ENCODE data around the gene ZNF469.

ZNF469 gene

DNA sequence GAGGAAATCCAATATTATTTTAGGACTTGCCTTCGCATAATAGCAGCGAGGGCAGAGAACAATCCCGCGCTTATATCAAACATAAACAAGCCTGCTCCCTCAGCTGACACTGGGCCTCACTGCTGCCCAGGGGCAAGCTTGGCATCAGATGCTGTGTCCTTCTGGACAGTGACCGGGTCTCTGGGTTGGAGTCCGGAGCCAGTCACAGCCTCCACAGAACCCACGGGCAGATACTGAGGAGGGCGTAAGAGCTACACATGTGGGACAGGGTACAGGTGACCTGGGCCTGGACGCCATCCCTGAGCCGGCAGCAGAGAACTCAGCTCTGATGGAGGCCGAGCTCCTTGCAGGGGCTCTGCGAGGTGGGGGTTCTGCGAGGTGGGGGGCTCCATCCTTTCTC lies 14.7 kb upstream of the ZNF469 start:
- Histone ChIP-seq H3K4me1 (ENCODE audit: control insufficient read depth, insufficient read depth, low read length) (no peaks in the 10 kb centered on the region), H3K36me3 (ENCODE audit: control insufficient read depth, insufficient read depth, low read length) (no peaks in the 10 kb centered on the region), H3K9ac (ENCODE audit: low read length) (no peak overlapping the region), H3K27me3 (ENCODE audit: control insufficient read depth, insufficient read depth, low read length) (no peaks in the 10 kb centered on the region), H3K4me3 (ENCODE audit: low read length) (no peak overlapping the region), H3K9me3 (ENCODE audit: control insufficient read depth, low read length) (no peaks in the 10 kb centered on the region)

DNA sequence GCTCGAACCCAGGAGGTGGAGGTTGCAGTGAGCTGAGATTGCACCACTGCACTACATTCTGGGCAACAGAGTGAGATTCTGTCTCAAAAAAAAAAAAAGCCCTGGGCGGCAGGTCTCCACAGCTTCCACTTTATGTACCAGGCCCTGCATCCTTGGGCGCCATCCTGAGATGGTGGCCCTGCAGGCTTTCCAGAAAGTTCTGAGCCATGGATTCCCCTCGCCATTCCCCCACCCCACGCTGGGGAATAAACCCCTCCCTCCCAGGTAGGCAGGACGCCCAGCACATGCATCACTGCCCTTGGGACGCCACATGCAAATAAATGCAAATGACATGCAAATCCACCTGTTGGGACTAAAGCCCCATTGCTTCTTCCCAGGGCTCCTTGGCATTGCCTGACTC lies 13.8 kb upstream of the ZNF469 start:
- no peaks in the 10 kb centered on the region for H3K9me3 ChIP-seq (ENCODE audit: control insufficient read depth, low read length)
- no peaks in the 10 kb centered on the region for H3K27me3 ChIP-seq (ENCODE audit: control insufficient read depth, insufficient read depth, low read length)
- no peak overlapping the region for H3K4me3 ChIP-seq (ENCODE audit: low read length)
- H3K36me3 ChIP-seq (ENCODE audit: control insufficient read depth, insufficient read depth, low read length): no peaks in the 10 kb centered on the region
- no peak overlapping the region for H3K9ac ChIP-seq (ENCODE audit: low read length)
- H3K4me1 ChIP-seq (ENCODE audit: control insufficient read depth, insufficient read depth, low read length): no peaks in the 10 kb centered on the region

DNA sequence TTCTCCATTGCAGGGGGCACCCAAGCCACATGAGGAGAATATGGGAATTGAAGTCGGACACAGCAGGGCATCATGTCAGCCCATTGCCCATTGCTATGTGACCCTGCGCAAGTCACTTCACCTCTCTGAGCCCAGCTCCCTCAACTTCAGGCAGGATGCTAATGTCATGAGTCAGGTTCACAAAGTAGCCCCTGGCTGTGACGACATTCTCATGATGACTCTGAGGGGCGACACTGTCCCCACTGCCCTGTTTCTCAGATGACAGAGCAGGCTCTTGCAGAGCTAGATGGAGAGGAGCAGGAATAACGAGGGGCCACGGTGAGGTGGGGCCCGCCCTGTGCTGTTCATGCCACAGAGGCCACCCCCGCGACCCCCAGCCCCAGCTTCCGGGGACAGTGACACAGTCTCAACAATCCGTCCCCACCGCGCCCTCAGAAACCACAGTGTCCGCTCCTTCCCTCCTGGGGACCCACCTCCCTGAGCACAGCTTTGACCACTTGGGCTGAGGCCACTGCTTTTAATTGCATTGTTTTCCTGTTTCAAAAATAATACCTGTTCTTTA lies 13.2 kb upstream of the ZNF469 start:
- Histone ChIP-seq H3K9me3 (ENCODE audit: control insufficient read depth, low read length) (no peaks in the 10 kb centered on the region), H3K4me3 (ENCODE audit: low read length) (no peak overlapping the region), H3K27me3 (ENCODE audit: control insufficient read depth, insufficient read depth, low read length) (no peaks in the 10 kb centered on the region), H3K9ac (ENCODE audit: low read length) (no peak overlapping the region), H3K4me1 (ENCODE audit: control insufficient read depth, insufficient read depth, low read length) (no peaks in the 10 kb centered on the region), H3K36me3 (ENCODE audit: control insufficient read depth, insufficient read depth, low read length) (no peaks in the 10 kb centered on the region)

DNA sequence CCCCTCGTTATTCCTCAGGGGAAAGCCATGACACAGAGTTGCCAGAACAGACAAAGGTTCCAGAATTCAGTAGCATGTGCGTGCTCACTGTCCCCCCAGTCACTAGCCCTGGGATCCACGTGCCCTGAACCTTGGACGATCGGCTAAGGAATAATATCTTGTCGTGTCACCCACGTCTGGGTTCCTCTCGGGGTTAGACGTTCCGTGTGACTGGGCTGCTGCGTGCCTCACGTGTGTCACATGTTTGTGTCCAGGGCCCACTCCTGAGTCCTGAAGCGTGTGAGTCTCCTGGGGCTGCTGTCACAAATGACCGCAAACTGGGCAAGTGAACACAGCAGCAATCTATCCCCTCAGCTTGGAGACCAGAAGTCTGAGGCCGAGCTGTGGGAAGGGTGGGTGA lies 12.4 kb upstream of the ZNF469 start:
- H3K9me3 ChIP-seq (ENCODE audit: control insufficient read depth, low read length): no peaks in the 10 kb centered on the region
- no peaks in the 10 kb centered on the region for H3K36me3 ChIP-seq (ENCODE audit: control insufficient read depth, insufficient read depth, low read length)
- H3K4me1 ChIP-seq (ENCODE audit: control insufficient read depth, insufficient read depth, low read length): no peaks in the 10 kb centered on the region
- H3K27me3 ChIP-seq (ENCODE audit: control insufficient read depth, insufficient read depth, low read length): no peaks in the 10 kb centered on the region
- H3K4me3 ChIP-seq (ENCODE audit: low read length): no peak overlapping the region
- H3K9ac ChIP-seq (ENCODE audit: low read length): no peak overlapping the region

DNA sequence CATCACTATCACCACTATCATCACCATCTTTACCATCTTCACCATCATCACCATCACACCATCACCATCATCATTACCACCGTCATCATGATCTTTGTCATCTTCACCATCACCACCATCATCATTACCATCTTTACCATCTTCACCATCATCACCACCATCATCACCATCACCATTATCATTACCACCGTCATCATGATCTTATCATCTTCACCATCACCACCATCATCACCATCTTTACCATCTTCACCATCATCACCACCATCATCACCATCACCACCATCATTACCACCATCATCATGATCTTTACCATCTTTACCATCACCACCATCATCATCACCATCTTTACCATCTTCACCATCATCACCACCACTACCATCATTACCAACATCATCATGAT lies 10.2 kb upstream of the ZNF469 start:
- Histone ChIP-seq H3K9ac (ENCODE audit: low read length) (no peak overlapping the region), H3K9me3 (ENCODE audit: control insufficient read depth, low read length) (no peaks in the 10 kb centered on the region), H3K4me1 (ENCODE audit: control insufficient read depth, insufficient read depth, low read length) (no peaks in the 10 kb centered on the region), H3K36me3 (ENCODE audit: control insufficient read depth, insufficient read depth, low read length) (no peaks in the 10 kb centered on the region), H3K27me3 (ENCODE audit: control insufficient read depth, insufficient read depth, low read length) (no peaks in the 10 kb centered on the region), H3K4me3 (ENCODE audit: low read length) (no peak overlapping the region)

DNA sequence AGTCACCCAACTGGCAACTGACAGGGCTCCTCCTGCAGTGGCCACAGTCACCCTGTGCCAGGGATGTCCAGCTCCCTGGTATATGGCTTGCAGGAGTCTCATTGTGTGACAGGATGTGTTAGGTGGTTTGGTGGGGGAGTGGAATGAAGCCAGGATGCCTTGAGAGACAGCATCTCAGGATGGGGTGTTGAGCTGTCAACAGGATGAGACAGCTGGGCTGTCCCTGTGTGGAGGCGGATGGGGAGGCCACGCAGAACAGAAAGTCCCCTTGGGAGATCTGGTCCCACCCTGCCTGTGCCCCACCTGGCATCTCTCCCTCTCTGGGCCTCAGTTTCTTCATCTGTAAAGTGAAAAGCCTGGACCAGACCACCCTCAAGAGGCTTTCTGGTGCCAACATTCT lies 9.5 kb upstream of the ZNF469 start:
- Histone ChIP-seq H3K4me3 (ENCODE audit: low read length) (no peak overlapping the region), H3K27me3 (ENCODE audit: control insufficient read depth, insufficient read depth, low read length) (no peaks in the 10 kb centered on the region), H3K9me3 (ENCODE audit: control insufficient read depth, low read length) (no peaks in the 10 kb centered on the region), H3K36me3 (ENCODE audit: control insufficient read depth, insufficient read depth, low read length) (no peaks in the 10 kb centered on the region), H3K4me1 (ENCODE audit: control insufficient read depth, insufficient read depth, low read length) (no peaks in the 10 kb centered on the region), H3K9ac (ENCODE audit: low read length) (no peak overlapping the region)

DNA sequence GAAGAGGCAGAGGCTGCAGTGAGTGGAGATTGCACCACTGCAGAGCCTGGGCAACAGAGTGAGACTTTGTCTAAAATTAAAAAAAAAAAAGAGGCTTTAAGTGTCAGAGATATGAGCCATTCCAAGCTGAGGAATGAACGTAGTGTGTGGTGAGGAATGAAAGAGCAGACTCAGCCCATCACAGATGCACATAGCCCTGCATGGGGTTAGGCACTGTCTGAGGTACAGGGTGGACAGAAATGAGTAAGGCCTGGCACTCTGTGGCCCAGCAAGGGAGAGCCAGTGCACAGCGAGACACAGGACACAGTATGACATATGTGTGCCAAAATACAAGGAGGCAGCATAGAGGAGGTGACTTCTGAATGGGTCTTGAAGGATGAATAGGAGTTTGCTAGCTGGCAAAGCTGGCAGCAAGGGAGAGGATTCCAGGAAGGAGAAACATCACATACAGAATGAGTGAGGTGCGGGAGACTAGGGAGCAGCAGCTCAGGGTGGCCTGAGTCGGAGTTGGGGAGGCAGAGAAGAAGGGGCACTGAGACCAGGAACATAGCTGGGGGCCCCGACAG lies 8.7 kb upstream of the ZNF469 start:
- Histone ChIP-seq H3K4me3 (ENCODE audit: low read length) (no peak overlapping the region), H3K27me3 (ENCODE audit: control insufficient read depth, insufficient read depth, low read length) (no peaks in the 10 kb centered on the region), H3K9me3 (ENCODE audit: control insufficient read depth, low read length) (no peaks in the 10 kb centered on the region), H3K9ac (ENCODE audit: low read length) (no peak overlapping the region), H3K36me3 (ENCODE audit: control insufficient read depth, insufficient read depth, low read length) (no peaks in the 10 kb centered on the region), H3K4me1 (ENCODE audit: control insufficient read depth, insufficient read depth, low read length) (no peaks in the 10 kb centered on the region)

DNA sequence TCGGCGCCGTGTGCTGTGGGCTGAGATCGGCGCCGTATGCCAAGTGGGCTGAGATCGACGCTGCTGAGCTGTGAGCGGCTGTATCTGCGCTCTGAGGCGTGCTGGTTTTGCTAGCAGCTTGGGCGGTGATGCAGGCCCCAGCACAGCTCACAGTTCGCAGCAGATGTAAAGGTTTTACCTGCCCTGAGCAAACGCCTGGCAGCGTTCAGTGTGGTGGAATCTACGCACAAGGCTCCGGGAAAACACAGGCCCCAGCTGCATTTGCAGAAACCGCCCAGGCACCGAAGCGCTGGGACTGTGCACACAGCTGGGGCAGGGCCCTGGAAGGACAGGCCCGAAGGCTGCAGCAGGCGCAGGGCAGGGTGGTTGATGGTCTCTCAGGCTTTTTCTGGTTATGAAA lies 8.0 kb upstream of the ZNF469 start:
- Histone ChIP-seq H3K4me1 (ENCODE audit: control insufficient read depth, insufficient read depth, low read length) (no peaks in the 10 kb centered on the region), H3K27me3 (ENCODE audit: control insufficient read depth, insufficient read depth, low read length) (no peaks in the 10 kb centered on the region), H3K9me3 (ENCODE audit: control insufficient read depth, low read length) (no peaks in the 10 kb centered on the region), H3K9ac (ENCODE audit: low read length) (no peak overlapping the region), H3K4me3 (ENCODE audit: low read length) (no peak overlapping the region), H3K36me3 (ENCODE audit: control insufficient read depth, insufficient read depth, low read length) (no peaks in the 10 kb centered on the region)

DNA sequence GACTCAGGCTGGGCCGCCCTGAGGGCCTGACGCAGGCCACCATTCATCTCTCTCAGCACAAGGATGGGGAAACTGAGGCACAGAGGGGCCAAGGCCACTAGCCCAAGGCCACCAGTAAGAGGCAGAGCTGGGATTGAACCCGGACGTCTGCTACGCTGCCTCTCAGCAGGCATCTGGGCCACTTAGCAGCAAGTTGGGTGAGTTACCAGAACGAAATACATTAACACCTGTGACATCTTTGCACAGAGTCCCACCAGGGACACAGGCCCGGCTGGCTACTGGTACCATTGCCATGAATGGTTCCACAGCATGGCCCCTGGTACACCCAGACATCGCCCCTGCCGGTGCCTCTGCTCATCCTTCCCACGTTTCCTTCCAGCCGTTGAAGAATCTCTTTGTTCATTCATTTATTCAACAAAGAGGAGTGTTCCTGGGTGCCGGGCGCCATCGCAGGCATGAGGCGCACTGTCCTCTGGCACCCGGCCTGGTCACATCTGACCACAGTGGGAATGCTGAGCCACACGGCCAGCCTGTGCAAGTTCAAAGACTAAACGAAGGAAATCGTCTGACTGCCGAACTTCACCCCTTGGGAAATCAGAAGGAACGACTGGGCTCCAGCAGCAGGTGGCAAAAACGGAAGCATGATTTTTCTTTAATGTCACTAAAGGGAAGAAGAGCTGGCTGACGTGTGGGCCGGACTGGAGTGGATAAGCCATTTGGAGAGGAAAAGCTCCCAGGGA lies 7.4 kb upstream of the ZNF469 start:
- Histone ChIP-seq H3K4me3 (ENCODE audit: low read length) (no peak overlapping the region), H3K9ac (ENCODE audit: low read length) (no peak overlapping the region), H3K4me1 (ENCODE audit: control insufficient read depth, insufficient read depth, low read length) (no peaks in the 10 kb centered on the region), H3K27me3 (ENCODE audit: control insufficient read depth, insufficient read depth, low read length) (no peaks in the 10 kb centered on the region), H3K36me3 (ENCODE audit: control insufficient read depth, insufficient read depth, low read length) (no peaks in the 10 kb centered on the region), H3K9me3 (ENCODE audit: control insufficient read depth, low read length) (no peaks in the 10 kb centered on the region)

DNA sequence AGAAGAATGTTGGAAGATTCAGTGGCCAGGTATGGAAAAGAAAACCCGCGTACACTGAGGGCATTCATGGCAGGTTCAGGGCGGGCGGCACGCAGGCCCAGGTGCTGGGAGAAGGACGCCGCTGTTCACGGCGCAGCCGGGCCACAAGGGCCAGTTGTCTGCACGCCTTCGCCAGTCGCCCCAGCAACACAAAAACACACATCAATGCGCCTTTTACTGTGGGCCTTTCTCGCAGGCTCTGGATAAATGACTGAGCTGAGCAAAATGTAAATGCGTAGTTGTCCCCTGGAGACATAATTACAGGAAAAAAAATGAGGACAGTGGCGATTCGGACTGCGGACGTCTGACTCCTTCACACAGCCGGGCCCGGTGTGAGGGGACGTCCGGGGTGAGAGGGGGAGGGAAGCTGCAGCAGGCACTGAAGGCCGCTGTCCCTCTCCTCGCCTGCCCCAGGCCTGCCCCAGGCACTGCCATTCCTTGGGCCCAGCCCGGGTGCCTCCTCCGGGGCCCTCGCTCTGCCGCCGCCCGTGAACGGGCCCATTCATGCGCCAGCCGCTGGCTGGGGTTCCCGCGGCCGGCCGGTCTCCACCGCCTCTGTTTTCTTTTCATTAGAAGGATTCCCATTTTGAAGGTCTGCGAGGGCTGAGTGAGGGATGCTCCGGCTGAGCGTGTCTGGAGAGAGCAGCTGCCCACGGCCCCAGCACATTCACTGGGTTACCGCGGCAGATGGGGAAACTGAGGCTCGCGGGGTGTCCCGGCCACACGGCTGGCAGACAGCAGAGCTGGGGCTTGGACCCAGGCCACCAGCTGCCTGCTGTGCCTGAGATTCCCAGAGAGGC lies 6.5 kb upstream of the ZNF469 start:
- no peaks in the 10 kb centered on the region for H3K27me3 ChIP-seq (ENCODE audit: control insufficient read depth, insufficient read depth, low read length)
- H3K4me3 ChIP-seq (ENCODE audit: low read length): no peak overlapping the region
- no peak overlapping the region for H3K9ac ChIP-seq (ENCODE audit: low read length)
- no peaks in the 10 kb centered on the region for H3K36me3 ChIP-seq (ENCODE audit: control insufficient read depth, insufficient read depth, low read length)
- no peaks in the 10 kb centered on the region for H3K9me3 ChIP-seq (ENCODE audit: control insufficient read depth, low read length)
- no peaks in the 10 kb centered on the region for H3K4me1 ChIP-seq (ENCODE audit: control insufficient read depth, insufficient read depth, low read length)

DNA sequence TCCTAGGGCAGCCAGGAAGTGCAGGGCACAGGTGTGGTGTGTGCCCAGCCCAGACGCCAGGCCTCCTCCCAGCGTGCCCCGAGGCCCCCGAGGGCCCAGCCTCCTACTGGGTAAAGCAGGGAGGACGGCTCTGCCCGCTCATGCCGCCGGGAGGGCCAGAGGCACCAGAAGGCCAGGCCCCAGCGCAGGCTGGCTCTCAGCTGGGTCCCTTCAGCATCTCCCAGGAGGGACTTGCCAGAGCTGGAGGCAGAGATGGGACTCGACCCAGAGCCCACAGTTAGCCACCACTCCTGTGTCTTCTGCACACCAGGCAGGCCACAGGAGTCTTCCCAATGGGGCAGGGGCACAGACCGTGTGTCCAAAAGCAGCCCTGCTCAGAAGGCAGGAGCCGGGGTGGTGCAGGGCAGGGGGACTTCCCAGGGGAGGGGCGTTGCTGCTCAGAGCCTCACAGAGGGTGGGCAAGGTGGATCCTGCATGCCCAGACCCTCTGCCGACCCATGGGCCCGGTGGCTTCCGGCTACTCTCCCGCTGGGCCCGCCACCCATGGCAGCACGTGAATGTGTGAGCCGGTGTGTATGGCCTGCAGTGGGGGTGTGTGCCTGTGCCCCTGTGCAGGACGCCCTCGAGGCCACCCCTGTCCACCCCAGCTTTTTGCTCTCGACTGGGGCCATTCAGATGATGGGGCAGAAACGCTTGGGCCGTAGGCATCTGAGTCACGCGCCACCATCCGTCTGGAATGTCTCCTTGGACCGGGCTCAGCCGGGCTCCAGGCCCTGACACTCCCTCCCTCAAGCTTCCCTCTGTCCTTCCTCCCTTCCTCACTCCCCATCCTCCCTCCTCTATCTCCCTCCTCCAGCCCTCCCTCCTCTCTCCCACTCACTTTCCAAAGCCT lies 5.7 kb upstream of the ZNF469 start:
- peaks cover 6% of the 10 kb centered on the region for H3K27me3 ChIP-seq (ENCODE audit: control insufficient read depth, insufficient read depth, low read length)
- no peaks in the 10 kb centered on the region for H3K9me3 ChIP-seq (ENCODE audit: control insufficient read depth, low read length)
- no peak overlapping the region for H3K9ac ChIP-seq (ENCODE audit: low read length)
- H3K4me3 ChIP-seq (ENCODE audit: low read length): no peak overlapping the region
- no peaks in the 10 kb centered on the region for H3K36me3 ChIP-seq (ENCODE audit: control insufficient read depth, insufficient read depth, low read length)
- no peaks in the 10 kb centered on the region for H3K4me1 ChIP-seq (ENCODE audit: control insufficient read depth, insufficient read depth, low read length)
